Measurements from ENCODE around the gene PCDH10.

The PCDH10 gene

GRCh38 chr4:133148690-133149363 lies at the start of gene PCDH10:
PCDH10 (plus strand) TSS chr4:133149294; CDS start chr4:133150141, 847 bp downstream.
- peak; percentile 66 to 99 (median 98) for DNase-seq

- DNase-seq, result no peak
Measured at GRCh38 chr4:133102043-133102442, 47.1 kb upstream of the PCDH10 start.

- no peak for DNase-seq
Measured at GRCh38 chr4:133102612-133103409, 46.3 kb upstream of the PCDH10 start.

DNA sequence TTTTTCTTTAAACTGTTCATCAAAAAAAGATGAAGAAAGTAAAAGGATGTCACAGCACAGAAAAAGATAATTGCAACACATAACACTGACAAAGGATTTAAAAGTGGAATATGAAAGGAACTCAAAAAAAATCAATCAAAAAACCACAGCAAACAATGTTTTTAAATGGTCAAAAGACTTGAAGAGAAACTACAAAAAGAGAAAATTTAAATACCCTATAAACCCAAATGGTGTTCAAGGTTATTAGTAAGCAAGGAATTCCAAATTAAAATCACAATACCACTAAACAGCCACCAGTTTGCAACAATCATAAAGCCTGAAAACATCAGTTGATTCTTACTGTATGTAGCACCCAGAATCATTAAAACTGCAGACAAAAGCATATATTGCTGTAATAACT lies 36.5 kb upstream of the PCDH10 start:
- no peak for DNase-seq

- no peak for DNase-seq
Measured at GRCh38 chr4:133124746-133125145, 24.3 kb upstream of the PCDH10 start.

DNA sequence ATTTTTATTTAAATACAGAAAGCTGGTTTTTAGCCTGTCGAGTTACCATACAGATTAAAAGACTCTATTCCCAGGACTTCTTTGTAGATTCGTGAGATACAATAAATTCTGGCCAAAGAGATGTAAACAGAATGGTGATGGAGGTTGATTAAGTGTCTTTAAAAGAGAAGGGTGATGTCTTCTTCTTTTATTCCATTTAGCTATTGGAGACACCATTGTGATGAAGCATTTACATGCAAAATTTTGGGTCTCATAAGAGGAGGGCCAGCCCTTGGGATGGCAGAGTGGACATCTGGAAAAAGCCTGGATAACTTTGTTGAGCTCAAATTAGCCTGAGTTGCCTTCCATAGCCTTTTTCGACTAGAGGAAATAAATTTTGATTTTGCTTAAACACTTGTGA lies 21.6 kb upstream of the PCDH10 start:
- DNase-seq, result no peak

DNA sequence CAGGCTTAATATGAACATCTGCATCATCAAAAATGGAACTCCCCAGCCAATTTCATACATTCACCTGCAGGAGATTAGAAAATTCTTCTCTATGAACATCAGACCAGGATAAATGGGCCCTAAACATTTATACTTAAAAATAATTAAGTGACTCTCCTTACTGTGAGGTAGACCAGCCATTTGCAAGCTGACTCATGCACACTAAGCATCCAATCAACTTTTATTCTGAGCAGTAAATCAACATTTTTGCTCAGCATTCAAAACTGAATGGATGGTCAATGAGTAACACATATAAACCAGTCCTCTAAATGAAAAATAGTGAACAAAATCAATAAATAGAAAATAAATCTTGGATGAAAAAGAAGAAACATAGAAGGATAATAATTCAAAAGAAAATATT lies 19.9 kb upstream of the PCDH10 start:
- DNase-seq, result no peak

GRCh38 chr4:133130171-133130570 lies 18.9 kb upstream of the PCDH10 start:
- no peak for DNase-seq

DNA sequence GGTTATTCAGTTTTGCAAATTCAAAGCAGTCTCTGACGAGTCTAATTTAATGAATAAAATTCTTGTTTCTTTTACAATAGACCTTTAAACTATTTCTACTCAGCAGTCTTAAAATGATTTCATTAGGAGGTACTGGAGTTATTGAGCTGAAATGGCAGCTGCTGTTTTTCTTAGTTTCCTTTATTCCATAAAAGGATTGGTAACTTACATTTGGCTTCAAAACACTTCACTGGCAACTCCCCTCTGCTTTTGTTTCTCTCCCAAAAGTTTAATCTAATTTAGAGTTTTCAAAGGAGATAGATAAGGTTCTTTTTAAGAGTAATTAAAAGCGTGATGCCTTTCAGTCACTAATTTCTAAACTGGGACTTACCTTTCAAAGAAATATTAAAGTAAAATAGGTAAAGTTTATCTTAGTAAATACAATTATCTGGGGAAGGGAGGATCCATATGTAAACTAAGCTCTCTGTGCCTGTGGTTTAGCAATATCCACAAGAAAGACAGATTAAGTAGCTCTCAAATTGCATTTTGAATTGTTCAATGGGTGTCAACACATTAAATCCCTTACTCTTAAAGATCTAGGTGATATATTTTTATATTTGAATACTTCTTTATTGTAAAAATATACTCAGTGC lies 17.1 kb upstream of the PCDH10 start:
- no peak for DNase-seq

DNA sequence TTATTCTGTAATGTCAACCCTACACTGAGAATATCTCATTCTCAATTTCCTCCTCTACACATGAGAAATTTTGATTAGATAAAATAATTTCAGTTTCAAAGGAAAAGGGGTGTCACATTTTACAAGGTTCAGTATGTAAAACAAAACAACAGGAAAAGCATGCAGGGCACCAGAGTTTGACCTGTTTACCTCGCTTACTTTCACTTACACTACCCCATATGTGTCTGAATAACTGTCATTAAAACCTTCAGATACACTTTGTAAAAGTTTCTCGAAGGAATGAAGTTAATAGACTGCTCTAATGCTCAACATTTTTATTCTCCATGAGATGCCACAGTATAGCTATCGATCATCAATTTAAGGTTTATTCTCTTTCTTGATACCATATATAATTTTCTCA lies 12.3 kb upstream of the PCDH10 start:
- no peak for DNase-seq

DNA sequence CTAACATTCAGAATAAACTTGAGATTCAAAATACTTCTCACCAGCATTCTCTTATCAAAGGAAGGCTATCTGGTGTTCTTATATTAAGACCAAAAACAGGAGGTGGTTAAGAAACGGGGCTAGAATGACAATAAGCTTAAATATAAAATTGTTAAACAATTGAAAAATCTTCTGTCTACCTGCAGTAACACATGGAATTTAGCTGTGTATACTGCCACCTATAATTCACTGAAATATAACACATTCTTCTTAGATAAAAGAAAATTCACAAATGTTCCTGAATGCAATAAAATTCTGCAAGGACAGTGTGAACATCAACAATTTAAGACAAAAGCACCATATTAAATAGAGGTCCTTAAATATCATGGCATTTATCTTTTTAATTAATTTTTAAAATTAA lies 11.5 kb upstream of the PCDH10 start:
- no peak for DNase-seq

DNA sequence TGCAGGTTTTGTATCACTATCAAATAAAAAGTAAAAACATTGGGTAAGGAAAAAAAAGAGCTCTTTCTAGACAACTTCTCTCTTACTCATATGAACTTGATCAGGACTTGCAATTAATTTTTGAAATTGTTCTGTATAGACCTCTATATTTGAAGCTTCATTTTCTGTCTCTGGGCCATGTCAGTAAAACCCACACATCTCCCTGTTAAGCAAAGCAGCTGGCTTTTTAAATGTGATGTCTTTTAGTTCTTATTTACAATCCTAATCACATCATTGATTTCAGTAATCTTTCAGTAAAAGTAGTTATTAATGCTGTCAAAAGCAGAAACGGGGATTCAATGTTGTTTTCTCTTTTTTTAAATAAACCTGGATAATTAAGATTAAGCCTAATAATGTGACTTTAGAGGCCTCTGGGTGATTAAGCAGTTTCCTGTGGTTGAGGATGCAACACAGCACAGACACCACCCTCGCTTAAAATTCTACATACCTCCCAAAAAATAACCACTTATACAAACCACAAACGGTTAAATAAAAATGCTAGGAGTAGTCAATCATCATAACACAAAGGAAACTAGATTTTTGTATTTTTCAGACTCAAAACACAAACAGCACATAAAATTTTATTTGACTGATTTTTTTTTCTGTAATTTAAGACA lies 5.2 kb upstream of the PCDH10 start:
- no peak for DNase-seq

GRCh38 chr4:133145241-133145640 lies 3.9 kb upstream of the PCDH10 start:
- no peak for DNase-seq

GRCh38 chr4:133145758-133146573 lies 3.1 kb upstream of the PCDH10 start:
- peak in 16 of 58 donors; percentile 2 to 57 (median 32) for DNase-seq

- peak in 55 of 58 donors; percentile 24 to 88 (median 68) for DNase-seq
Measured at GRCh38 chr4:133146574-133147241, 2.4 kb upstream of the PCDH10 start.

DNA sequence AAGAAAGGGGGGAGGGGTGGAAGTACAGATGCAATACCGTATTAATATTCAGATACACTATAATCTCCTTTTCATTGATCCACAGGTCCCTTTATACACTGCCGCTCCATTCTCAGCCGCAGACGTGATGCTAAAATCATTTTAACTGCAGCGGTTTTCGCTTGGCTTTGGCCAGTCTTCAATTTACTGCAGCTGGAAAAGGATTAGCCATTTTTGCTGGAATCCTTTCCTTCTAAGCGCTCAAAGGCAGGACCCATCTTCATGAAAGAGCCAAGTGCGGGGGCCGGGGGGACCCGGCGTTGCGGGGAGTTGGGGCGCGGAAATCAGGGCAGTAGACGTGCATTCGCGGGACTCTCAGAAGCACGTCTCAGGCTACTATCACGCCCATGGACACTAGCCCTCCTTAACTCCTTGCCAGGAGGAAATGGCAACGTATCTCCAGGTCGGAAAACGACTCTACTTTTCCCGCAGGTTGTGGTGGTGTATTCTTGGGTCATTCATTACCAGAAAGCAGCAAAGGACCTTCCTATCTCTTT lies 1.7 kb upstream of the PCDH10 start:
- DNase-seq, result peak in 31 of 58 donors; percentile 5 to 73 (median 31)

GRCh38 chr4:133147921-133148689 lies 989 bp upstream of the PCDH10 start:
- peak in 55 of 58 donors; percentile 9 to 82 (median 59) for DNase-seq

GRCh38 chr4:133149364-133149695 lies 236 bp downstream of the PCDH10 start:
- peak in 2 of 58 donors; percentile 3 to 45 for DNase-seq

DNA sequence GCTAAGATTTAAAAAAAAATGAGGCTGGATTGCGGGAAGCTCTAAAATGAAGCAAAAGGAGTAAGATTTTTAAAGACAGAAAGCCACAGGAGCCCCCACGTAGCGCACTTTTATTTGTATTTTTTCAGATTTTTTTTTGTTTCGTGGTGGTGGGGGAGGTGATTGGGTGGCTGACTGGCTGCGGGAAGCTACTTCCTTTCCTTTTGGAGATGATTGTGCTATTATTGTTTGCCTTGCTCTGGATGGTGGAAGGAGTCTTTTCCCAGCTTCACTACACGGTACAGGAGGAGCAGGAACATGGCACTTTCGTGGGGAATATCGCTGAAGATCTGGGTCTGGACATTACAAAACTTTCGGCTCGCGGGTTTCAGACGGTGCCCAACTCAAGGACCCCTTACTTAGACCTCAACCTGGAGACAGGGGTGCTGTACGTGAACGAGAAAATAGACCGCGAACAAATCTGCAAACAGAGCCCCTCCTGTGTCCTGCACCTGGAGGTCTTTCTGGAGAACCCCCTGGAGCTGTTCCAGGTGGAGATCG lies 908 bp downstream of the PCDH10 start:
- peak in 13 of 58 donors; percentile 16 to 64 (median 43) for DNase-seq

Measured in anterior cingulate cortex (tissue), 58 donors.